ENCODE data around the gene IMMP2L. TPM values are rescaled to one million over a fixed set of nuclear protein-coding genes. Genes with fewer than 3 reads are reported as not detected.

The IMMP2L gene
- polyA plus RNA-seq, 1 experiment = 5.8 TPM

- ChIA-PET POLR2A (no interaction called here), CTCF (interaction anchor here (0.5 to 0.6 kb wide), 2 partner anchors 20 to 75 kb away, joined by 3 to 4 read pairs; no protein-coding TSS in a partner anchor)
- H3K36me3 ChIP-seq (ENCODE audit: control insufficient read depth, insufficient read depth, low read length) = no peaks in the 10 kb centered on the region
- no peak overlapping the region for H3K4me3 ChIP-seq (ENCODE audit: low read depth, low read length)
- no peaks in the 10 kb centered on the region for H3K27me3 ChIP-seq (ENCODE audit: control insufficient read depth, insufficient read depth, low read length)
- no peak for DNase-seq (ENCODE audit: low read depth)
- TF ChIP-seq CTCF (IDR thresholded peaks at IDR 0.05; ENCODE audit: insufficient read depth, low read depth, low read length) = no peak
Measured at GRCh38 chr7:111053035-111053434, 509.3 kb downstream of the IMMP2L start.

GRCh38 chr7:111051832-111052231 is 510.5 kb downstream of the IMMP2L start:
- CTCF ChIA-PET = interaction anchor here (0.9 kb wide), 1 partner anchor 9 kb away, joined by 3 read pairs; no protein-coding TSS in a partner anchor
- POLR2A ChIA-PET = no interaction called here
- no peaks in the 10 kb centered on the region for H3K27me3 ChIP-seq (ENCODE audit: control insufficient read depth, insufficient read depth, low read length)
- no peak for DNase-seq (ENCODE audit: low read depth)
- H3K4me3 ChIP-seq (ENCODE audit: low read depth, low read length) = no peak overlapping the region
- H3K36me3 ChIP-seq (ENCODE audit: control insufficient read depth, insufficient read depth, low read length) = no peaks in the 10 kb centered on the region
- TF ChIP-seq CTCF (IDR thresholded peaks at IDR 0.05; ENCODE audit: insufficient read depth, low read depth, low read length) = no peak

DNA sequence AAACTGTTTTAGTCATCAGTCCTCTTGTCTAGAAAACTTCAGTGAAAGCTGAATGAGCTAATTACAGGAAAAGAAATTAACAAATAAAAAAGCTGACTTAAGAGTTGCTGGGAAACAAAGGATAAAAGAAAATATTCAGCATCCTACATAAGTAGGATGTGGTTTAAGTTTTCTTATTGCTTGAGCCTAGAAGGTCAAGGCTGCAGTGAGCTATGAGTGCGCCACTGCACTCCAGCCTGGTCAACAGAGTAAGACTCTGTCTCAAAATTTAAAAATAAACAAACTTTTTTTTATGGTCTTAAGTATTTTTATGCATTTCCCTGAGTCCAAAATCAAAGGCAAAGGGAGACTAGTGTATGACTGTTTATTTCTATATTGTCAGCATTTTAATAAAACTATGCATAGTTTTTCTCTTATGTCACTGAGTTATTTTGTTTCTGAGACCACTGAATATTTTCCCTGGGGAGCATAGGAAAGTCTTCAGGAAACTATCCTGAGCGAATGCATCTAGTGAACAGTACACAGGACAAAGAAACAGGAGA is 511.3 kb downstream of the IMMP2L start:
- H3K4me3 ChIP-seq (ENCODE audit: low read depth, low read length) = no peak overlapping the region
- no peak for DNase-seq (ENCODE audit: low read depth)
- no peaks in the 10 kb centered on the region for H3K36me3 ChIP-seq (ENCODE audit: control insufficient read depth, insufficient read depth, low read length)
- ChIA-PET POLR2A (no interaction called here), CTCF (interaction anchor here (0.9 kb wide), 1 partner anchor 10 kb away, joined by 3 read pairs; no protein-coding TSS in a partner anchor)
- TF ChIP-seq CTCF (IDR thresholded peaks at IDR 0.05; ENCODE audit: insufficient read depth, low read depth, low read length) = no peak
- H3K27me3 ChIP-seq (ENCODE audit: control insufficient read depth, insufficient read depth, low read length) = no peaks in the 10 kb centered on the region

- DNase-seq (ENCODE audit: low read depth) = no peak
- TF ChIP-seq CTCF (IDR thresholded peaks at IDR 0.05; ENCODE audit: insufficient read depth, low read depth, low read length) = no peak
- CTCF ChIA-PET = no interaction called here
Measured at GRCh38 chr7:111049971-111050680, 512.2 kb downstream of the IMMP2L start.

DNA sequence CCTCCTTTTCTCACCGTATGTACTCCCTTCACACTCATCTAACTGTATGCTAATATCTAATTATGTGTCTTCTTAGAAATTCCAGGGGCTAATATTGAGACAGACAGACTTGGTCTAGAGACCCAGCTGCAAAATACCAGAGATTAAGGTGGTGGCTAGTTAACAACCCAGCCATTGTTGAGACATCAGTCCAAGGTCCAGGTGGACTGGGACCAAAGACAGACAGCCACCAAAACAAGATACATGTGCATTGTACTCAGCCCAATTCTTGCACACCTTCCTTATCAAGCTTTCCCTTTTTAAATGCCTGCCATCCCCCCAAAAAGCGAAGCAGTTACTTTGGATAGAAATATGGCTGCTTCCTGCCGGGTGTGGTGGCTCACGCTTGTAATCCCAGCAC is 514.7 kb downstream of the IMMP2L start:
- POLR2A ChIA-PET = no interaction called here
- no peak for DNase-seq (ENCODE audit: low read depth)
- Histone ChIP-seq H3K36me3 (ENCODE audit: control insufficient read depth, insufficient read depth, low read length) (no peaks in the 10 kb centered on the region), H3K4me3 (ENCODE audit: low read depth, low read length) (no peak overlapping the region), H3K27me3 (ENCODE audit: control insufficient read depth, insufficient read depth, low read length) (no peaks in the 10 kb centered on the region)
- CTCF ChIA-PET = interaction anchor here (1.1 kb wide), 1 partner anchor 11 kb away, joined by 3 read pairs; no protein-coding TSS in a partner anchor
- no peak for TF ChIP-seq CTCF (IDR thresholded peaks at IDR 0.05; ENCODE audit: insufficient read depth, low read depth, low read length)

More at GRCh38 chr7:111049971-111050680, 512.2 kb downstream of the IMMP2L start:
- no peaks in the 10 kb centered on the region for H3K36me3 ChIP-seq (ENCODE audit: control insufficient read depth, insufficient read depth, low read length)
- no peak overlapping the region for H3K4me3 ChIP-seq (ENCODE audit: low read depth, low read length)
- POLR2A ChIA-PET = no interaction called here
- no peaks in the 10 kb centered on the region for H3K27me3 ChIP-seq (ENCODE audit: control insufficient read depth, insufficient read depth, low read length)
